ENCODE measurements around the gene PKNOX2. TPM values are rescaled to one million over a fixed set of nuclear protein-coding genes. Genes with fewer than 3 reads are reported as not detected.
A peak's percentile ranks its signal among the peaks of the same experiment; 100 is the strongest.

PKNOX2 gene
- total and polyA plus RNA-seq, 4 donors, result 3.1 to 10.6 (median 7.9) TPM

DNA sequence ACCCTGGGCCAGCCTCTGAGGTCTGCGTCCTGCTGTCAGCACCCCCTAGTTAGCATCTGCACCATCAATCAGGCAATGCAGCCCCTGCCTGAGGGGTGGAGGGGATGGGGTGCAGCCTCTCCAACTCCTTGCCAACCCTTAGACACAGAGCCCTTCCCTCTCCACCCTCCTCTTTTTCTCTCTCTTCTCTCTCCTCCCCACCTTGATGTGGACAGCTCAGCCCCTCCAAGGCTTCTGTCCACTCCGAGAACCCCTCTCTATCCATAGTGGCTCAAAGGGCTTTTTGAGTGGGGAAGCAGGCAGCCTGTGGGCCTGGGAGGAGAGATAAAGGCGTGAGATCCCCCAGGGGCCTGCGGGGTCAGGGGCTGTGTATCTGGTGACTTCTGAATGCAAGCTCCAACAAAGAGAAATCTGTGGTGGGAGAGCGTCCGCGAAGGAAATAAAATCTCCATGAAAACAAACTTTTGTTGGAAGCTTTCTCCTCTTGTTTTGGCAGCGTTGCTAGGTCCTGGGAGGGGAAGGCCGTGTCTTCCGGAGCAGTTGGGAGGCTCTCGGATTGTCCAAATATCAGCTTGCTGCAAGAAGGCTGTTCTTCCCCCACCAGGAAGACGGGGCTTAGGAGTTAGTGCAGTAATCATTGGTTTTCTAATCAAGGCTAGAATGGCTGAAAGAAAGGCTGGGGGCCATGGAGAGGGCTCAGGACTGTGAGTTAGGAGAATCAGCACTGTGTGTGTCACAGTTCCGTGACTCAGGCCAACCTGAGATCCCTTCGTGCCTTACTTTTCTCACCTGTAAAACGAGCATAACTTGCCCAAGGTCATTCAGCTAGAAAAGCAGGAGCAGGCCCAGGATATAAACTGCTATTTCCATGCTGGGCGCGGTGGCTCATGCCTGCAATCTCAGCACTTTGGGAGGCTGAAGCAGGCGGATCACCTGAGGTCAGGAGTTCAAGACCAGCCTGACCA, 50.3 kb downstream of the PKNOX2 start:
- DNase-seq (peak; percentile 81 to 94 (median 90)), ATAC-seq (ENCODE audit: insufficient read depth, low FRiP score) (peak; percentile 22)
- H3K4me3 ChIP-seq, result no peak overlapping the region
- peak overlapping the region in 1 of 2 donors; percentile 75 for H3K27ac ChIP-seq (ENCODE audit: low read depth in 1 of 2, low read length in 1 of 2)
- no peaks in the 10 kb centered on the region for H3K27me3 ChIP-seq (ENCODE audit: control insufficient read depth in 3 of 3, insufficient read depth in 3 of 3, low read length in 2 of 3)
- H3K9ac ChIP-seq (ENCODE audit: insufficient read depth in 1 of 2, low read length in 2 of 2), result peak overlapping the region in 1 of 2 donors; percentile 40
- peaks cover 0 to 51% (median 18%) of the 10 kb centered on the region in 5 donors for H3K4me1 ChIP-seq (ENCODE audit: control insufficient read depth in 5 of 5, insufficient read depth in 5 of 5, low read length in 5 of 5)
- no peaks in the 10 kb centered on the region for H3K9me3 ChIP-seq (ENCODE audit: control insufficient read depth in 4 of 4, insufficient read depth in 3 of 4, low read length in 3 of 4)
- 61 to 66% methylated on average over 18 of the region's 18 CpGs for WGBS, 2 donors
- no peak for TF ChIP-seq CTCF (IDR thresholded peaks at IDR 0.05; ENCODE audit: control extremely low read depth, extremely low read depth)
- H3K36me3 ChIP-seq (ENCODE audit: control insufficient read depth in 4 of 4, insufficient read depth in 4 of 4, low read length in 4 of 4), result no peaks in the 10 kb centered on the region

DNA sequence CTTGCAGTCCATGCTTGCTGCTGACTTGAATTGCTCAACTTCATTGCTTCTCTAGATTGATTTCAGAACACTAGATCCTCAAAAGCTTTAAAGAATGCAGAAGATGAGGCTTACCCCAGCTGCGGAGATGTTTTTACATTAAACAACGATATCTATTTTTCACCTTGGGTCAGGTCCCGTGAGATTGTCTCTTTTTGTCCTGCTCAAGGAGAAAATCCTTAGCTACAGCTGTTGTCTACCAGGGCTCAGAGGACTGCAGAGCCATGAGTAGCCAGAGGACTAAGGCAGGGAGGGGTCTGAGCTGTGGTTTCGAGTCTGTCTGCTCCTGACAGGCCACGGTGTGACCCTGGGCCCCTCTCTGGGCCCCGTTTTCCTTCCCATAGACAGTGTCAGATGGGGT, 51.4 kb downstream of the PKNOX2 start:
- no peak for DNase-seq
- Histone ChIP-seq H3K36me3 (ENCODE audit: control insufficient read depth in 4 of 4, insufficient read depth in 4 of 4, low read length in 4 of 4) (no peaks in the 10 kb centered on the region), H3K9ac (ENCODE audit: insufficient read depth in 1 of 2, low read length in 2 of 2) (peak overlapping the region in 1 of 2 donors; percentile 21), H3K4me3 (no peak overlapping the region), H3K9me3 (ENCODE audit: control insufficient read depth in 4 of 4, insufficient read depth in 3 of 4, low read length in 3 of 4) (no peaks in the 10 kb centered on the region), H3K27ac (ENCODE audit: low read depth in 1 of 2, low read length in 1 of 2) (peak overlapping the region in 1 of 2 donors; percentile 59), H3K27me3 (ENCODE audit: control insufficient read depth in 3 of 3, insufficient read depth in 3 of 3, low read length in 2 of 3) (no peaks in the 10 kb centered on the region), H3K4me1 (ENCODE audit: control insufficient read depth in 5 of 5, insufficient read depth in 5 of 5, low read length in 5 of 5) (peaks cover 0 to 51% (median 18%) of the 10 kb centered on the region in 5 donors)
- no peak for TF ChIP-seq CTCF (IDR thresholded peaks at IDR 0.05; ENCODE audit: control extremely low read depth, extremely low read depth)
- 65% methylated on average over 6 of the region's 6 CpGs for WGBS, 2 donors
- ATAC-seq (ENCODE audit: insufficient read depth, low FRiP score), result no peak

DNA sequence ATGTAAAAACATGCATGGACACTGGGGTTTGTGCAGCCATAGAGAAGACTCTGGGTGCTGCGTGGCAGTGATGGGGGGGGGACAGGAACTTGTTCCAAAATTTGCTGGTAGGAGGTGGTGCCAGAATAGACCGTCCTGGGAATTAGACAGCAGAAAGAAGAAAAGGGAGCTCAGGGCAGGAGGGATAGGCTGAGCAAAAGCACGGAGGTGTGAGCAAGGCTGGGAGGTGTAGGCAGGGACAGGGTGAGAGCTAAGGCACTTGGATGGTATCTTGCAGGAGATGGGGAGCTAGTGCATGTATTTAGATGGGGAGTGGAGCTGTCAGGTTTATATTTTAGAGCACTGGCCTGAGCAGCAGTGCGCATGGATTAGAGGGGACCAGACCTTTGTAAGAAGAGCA, 53.8 kb downstream of the PKNOX2 start:
- DNase-seq (no peak), ATAC-seq (ENCODE audit: insufficient read depth, low FRiP score) (no peak)
- no peak overlapping the region for H3K27ac ChIP-seq (ENCODE audit: low read depth in 1 of 2, low read length in 1 of 2)
- peaks cover 0 to 2% (median 0%) of the 10 kb centered on the region in 4 donors for H3K9me3 ChIP-seq (ENCODE audit: control insufficient read depth in 4 of 4, insufficient read depth in 3 of 4, low read length in 3 of 4)
- no peak overlapping the region for H3K9ac ChIP-seq (ENCODE audit: insufficient read depth in 1 of 2, low read length in 2 of 2)
- H3K27me3 ChIP-seq (ENCODE audit: control insufficient read depth in 3 of 3, insufficient read depth in 3 of 3, low read length in 2 of 3), result no peaks in the 10 kb centered on the region
- 81% methylated on average over 4 of the region's 4 CpGs for WGBS, 2 donors
- TF ChIP-seq CTCF (IDR thresholded peaks at IDR 0.05; ENCODE audit: control extremely low read depth, extremely low read depth), result no peak
- H3K4me1 ChIP-seq (ENCODE audit: control insufficient read depth in 5 of 5, insufficient read depth in 5 of 5, low read length in 5 of 5), result peaks cover 0 to 50% (median 32%) of the 10 kb centered on the region in 5 donors
- no peak overlapping the region for H3K4me3 ChIP-seq
- no peaks in the 10 kb centered on the region for H3K36me3 ChIP-seq (ENCODE audit: control insufficient read depth in 4 of 4, insufficient read depth in 4 of 4, low read length in 4 of 4)

Data from lung (tissue), 12 donors.